Right lobe of liver (tissue), 6 donors: ENCODE data around the gene FCGR3A. TPM values are rescaled to one million over a fixed set of nuclear protein-coding genes. Genes with fewer than 3 reads are reported as not detected.

Experiments
- ATAC-seq, 4 donors: fragments of 200-7000 bp; cut with Tn5 transposase; one replicate each; pipeline ENCODE4 v1.9.1; 2020; ENCODE audit warnings: mild to moderate bottlenecking in 4 of 4, moderate library complexity in 4 of 4
- DNase-seq, 3 donors: peaks; one replicate each; pipeline ENCODE4 v3.0.0-alpha.2; 2020
- H3K27ac ChIP-seq, 3 donors: fragments of 200-600 bp; one replicate each; pipeline ENCODE4 v1.8.0; 2022
- H3K27me3 ChIP-seq, 2 donors: fragments of 200-600 bp; one replicate each; pipeline ENCODE4 v1.8.0; 2022
- H3K36me3 ChIP-seq, 4 donors: fragments of 200-600 bp; sonication (generic) in 1 of 4; one replicate each; pipeline versions ENCODE4 v1.5.1 to v1.8.0; 2017 to 2022; ENCODE audit warnings: control low read depth in 1 of 4
- H3K4me1 ChIP-seq, 4 donors: fragments of 200-600 bp; sonication (generic) in 1 of 4; one replicate each; pipeline versions ENCODE4 v1.5.1 to v1.8.0; 2017 to 2022; ENCODE audit warnings: control low read depth in 1 of 4
- H3K4me3 ChIP-seq, 3 donors: fragments of 200-600 bp; one replicate each; pipeline ENCODE4 v1.8.0; 2022
- H3K9me3 ChIP-seq, 4 donors: fragments of 200-600 bp; sonication (generic) in 1 of 4; one replicate each; pipeline versions ENCODE4 v1.5.1 to v1.8.0; 2017 to 2022; ENCODE audit warnings: control low read depth in 1 of 4
- CTCF ChIP-seq, 4 donors: fragments of 200-600 bp in 3 of 4; fragments of 450-650 bp in 1 of 4; IDR thresholded peaks; one replicate each; pipeline versions ENCODE4 v1.5.1 to v1.8.0; 2016 to 2022; ENCODE audit warnings: antibody characterized with exemption in 4 of 4, mild to moderate bottlenecking in 2 of 4
- POLR2A ChIP-seq: fragments of 450-650 bp; IDR thresholded peaks from one replicate; pipeline ENCODE4 v1.6.1; 2017; ENCODE audit warnings: antibody characterized with exemption, mild to moderate bottlenecking
- WGBS: methylation state at CpG from one replicate; pipeline ENCODE4 v1.1.6; 2018; ENCODE audit warnings: low coverage, low lambda C conversion rate; ENCODE audit not compliant: insufficient coverage; ENCODE audit errors: missing lambda C conversion rate; 5-methylcytosine and 5-hydroxymethylcytosine counted together
- intact Hi-C, 2 donors: fragments of 100-400 bp; cut with DNase I; formaldehyde crosslinking; loops; one replicate each; pipeline versions ENCODE4 v1.11.2 to v1.14.1; 2022
- total RNA-seq, 6 experiments: library from RNA; depleted of rRNA in 2 of 6; stranded (reverse); fragments of >200 nt in 2 of 6; fragmentation: NEBNext Ultra II Directional in 3 of 6; extraction: Animal tissue kit (Norgen Biotek cat#: 25700) in 3 of 6; gene quantifications; one replicate each; pipeline versions ENCODE4 v1.1.0 to v1.2.4, GENCODE V29; 2016 to 2023
- donor health status: DM: no; HTN: yes; CAD: no.
- donor health status: DM: no; HTN: no; CAD: no.
- donor health status: DM: no; HTN: no; CAD: no.
- donor health status: DM: no; HTN: yes; CAD: no.
- donor health status: DM: no; HTN: yes; CAD: no.

The FCGR3A gene
- total RNA-seq, 6 experiments from 2014 or later = 17.6 to 127 (median 31.2) TPM

- no peak overlapping the region for H3K4me3 ChIP-seq
- no peak for ATAC-seq
- TF ChIP-seq POLR2A = no peak
- no peak for TF ChIP-seq CTCF (IDR thresholded peaks at IDR 0.05)
- no peaks in the 10 kb centered on the region for H3K27me3 ChIP-seq
- no peak for DNase-seq
- intact Hi-C loops = no loop called here
- H3K27ac ChIP-seq = no peak overlapping the region
- peaks cover 0 to 5% (median 0%) of the 10 kb centered on the region in 4 donors for H3K4me1 ChIP-seq
- H3K36me3 ChIP-seq = no peaks in the 10 kb centered on the region
- WGBS = 85% methylated on average over 3 of the region's 5 CpGs
- no peaks in the 10 kb centered on the region for H3K9me3 ChIP-seq
These were observed 38.4 kb downstream of the FCGR3A start for GRCh38 chr1:161511018-161511755.

GRCh38 chr1:161510477-161510876, 39.1 kb downstream of the FCGR3A start:
- Histone ChIP-seq H3K9me3 (no peaks in the 10 kb centered on the region), H3K4me1 (peaks cover 0 to 5% (median 0%) of the 10 kb centered on the region in 4 donors), H3K27ac (no peak overlapping the region), H3K27me3 (no peaks in the 10 kb centered on the region), H3K4me3 (no peak overlapping the region), H3K36me3 (no peaks in the 10 kb centered on the region)
- TF ChIP-seq CTCF (IDR thresholded peaks at IDR 0.05) (no peak), POLR2A (no peak)
- ATAC-seq = no peak
- 14% methylated on average over 1 of the region's 3 CpGs for WGBS
- intact Hi-C loops = no loop called here
- no peak for DNase-seq

GRCh38 chr1:161506336-161507223, 43.0 kb downstream of the FCGR3A start:
- 24% methylated on average over 8 of the region's 15 CpGs for WGBS
- peak; percentile 77 to 88 (median 86) for ATAC-seq
- DNase-seq = peak in 2 of 3 donors; percentile 55 to 70
- Histone ChIP-seq H3K4me1 (no peaks in the 10 kb centered on the region), H3K4me3 (peak overlapping the region in 1 of 3 donors; percentile 13), H3K36me3 (no peaks in the 10 kb centered on the region), H3K27ac (peak overlapping the region in 1 of 3 donors; percentile 48), H3K9me3 (no peaks in the 10 kb centered on the region), H3K27me3 (no peaks in the 10 kb centered on the region)
- TF ChIP-seq POLR2A (no peak), CTCF (IDR thresholded peaks at IDR 0.05) (no peak)
- intact Hi-C loops = no loop called here

GRCh38 chr1:161505686-161506085, 43.9 kb downstream of the FCGR3A start:
- intact Hi-C loops = no loop called here
- 74% methylated on average over 4 of the region's 6 CpGs for WGBS

More at GRCh38 chr1:161505686-161506085, 43.9 kb downstream of the FCGR3A start:
- DNase-seq (no peak), ATAC-seq (peak in 3 of 4 donors; percentile 6 to 30 (median 18))
- Histone ChIP-seq H3K9me3 (no peaks in the 10 kb centered on the region), H3K36me3 (no peaks in the 10 kb centered on the region), H3K4me1 (no peaks in the 10 kb centered on the region), H3K4me3 (peak overlapping the region in 2 of 3 donors; percentile 5 to 9), H3K27me3 (no peaks in the 10 kb centered on the region), H3K27ac (peak overlapping the region in 2 of 3 donors; percentile 48 to 65)
- TF ChIP-seq POLR2A (no peak), CTCF (IDR thresholded peaks at IDR 0.05) (no peak)
